ENCODE results near the gene RAP1GAP. TPM values are rescaled to one million over a fixed set of nuclear protein-coding genes. Genes with fewer than 3 reads are reported as not detected.

The RAP1GAP gene
- total RNA-seq, 4 donors from 2014 or later, result 0.46 to 0.75 TPM; not detected in 2

DNA sequence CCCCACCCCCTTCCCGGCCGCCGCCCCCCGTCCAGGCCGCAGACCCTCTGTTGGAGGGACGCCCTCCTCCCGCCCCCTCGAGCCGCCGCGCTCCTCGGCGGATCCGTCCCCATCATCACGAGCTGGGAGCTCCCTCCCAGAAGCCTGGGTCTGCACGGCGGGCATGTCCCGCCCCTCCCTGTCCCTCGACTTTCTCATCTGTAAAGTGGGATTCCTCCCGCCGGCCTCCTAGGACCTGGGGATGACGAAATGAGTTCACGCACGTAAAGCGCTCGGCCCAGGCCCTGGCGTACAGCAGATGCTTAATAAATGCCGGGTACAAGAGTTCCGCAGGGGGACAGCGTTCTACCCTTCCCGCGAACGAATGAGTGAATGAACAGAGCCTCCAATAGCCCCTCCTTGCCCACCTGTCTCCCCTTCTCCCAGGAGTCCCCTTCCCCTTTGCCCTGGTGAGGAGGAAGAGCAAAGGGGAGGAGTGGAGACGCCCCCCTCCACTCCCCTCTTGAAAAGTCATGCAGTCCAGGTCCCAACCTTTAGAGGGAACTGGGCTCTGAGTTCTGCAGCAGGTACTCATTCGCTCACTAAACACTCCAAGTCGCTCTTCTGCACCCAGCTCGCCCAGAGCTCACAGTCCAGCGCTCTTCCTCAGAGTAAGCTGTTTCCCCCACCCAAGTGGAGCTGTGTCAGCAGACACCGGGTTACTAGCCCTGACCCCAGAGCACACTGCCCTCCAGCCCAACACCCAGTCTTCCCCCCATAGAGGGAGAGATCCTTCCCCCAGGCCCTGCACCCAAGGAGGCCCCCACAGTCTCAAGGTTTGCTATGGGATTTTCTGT lies 16.8 kb downstream of the RAP1GAP start:
- Histone ChIP-seq H3K4me1 (no peaks in the 10 kb centered on the region), H3K9me3 (no peaks in the 10 kb centered on the region), H3K27me3 (peaks cover 28 to 32% (median 30%) of the 10 kb centered on the region in 3 donors), H3K36me3 (no peaks in the 10 kb centered on the region), H3K27ac (no peak overlapping the region), H3K4me3 (no peak overlapping the region)
- in situ Hi-C loops (cut with MboI; ENCODE audit: low sequenced_read_pairs in 4 of 4) (loop anchor here in 1 of 4 donors (25.0 kb wide), 1 partner anchor 415 kb away; no protein-coding TSS in a partner anchor), intact Hi-C loops (cut with DNase I; ENCODE audit: low total_unique reads) (no loop called here)
- TF ChIP-seq, protein P1, sequence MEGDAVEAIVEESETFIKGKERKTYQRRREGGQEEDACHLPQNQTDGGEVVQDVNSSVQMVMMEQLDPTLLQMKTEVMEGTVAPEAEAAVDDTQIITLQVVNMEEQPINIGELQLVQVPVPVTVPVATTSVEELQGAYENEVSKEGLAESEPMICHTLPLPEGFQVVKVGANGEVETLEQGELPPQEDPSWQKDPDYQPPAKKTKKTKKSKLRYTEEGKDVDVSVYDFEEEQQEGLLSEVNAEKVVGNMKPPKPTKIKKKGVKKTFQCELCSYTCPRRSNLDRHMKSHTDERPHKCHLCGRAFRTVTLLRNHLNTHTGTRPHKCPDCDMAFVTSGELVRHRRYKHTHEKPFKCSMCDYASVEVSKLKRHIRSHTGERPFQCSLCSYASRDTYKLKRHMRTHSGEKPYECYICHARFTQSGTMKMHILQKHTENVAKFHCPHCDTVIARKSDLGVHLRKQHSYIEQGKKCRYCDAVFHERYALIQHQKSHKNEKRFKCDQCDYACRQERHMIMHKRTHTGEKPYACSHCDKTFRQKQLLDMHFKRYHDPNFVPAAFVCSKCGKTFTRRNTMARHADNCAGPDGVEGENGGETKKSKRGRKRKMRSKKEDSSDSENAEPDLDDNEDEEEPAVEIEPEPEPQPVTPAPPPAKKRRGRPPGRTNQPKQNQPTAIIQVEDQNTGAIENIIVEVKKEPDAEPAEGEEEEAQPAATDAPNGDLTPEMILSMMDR (IDR thresholded peaks at IDR 0.05 in 4 of 5, conservative IDR thresholded peaks at IDR 0.05 in 1 of 5), result no peak
- no peak for TF ChIP-seq POLR2A (IDR thresholded peaks at IDR 0.05)
- DNase-seq (no peak), ATAC-seq (no peak)

DNA sequence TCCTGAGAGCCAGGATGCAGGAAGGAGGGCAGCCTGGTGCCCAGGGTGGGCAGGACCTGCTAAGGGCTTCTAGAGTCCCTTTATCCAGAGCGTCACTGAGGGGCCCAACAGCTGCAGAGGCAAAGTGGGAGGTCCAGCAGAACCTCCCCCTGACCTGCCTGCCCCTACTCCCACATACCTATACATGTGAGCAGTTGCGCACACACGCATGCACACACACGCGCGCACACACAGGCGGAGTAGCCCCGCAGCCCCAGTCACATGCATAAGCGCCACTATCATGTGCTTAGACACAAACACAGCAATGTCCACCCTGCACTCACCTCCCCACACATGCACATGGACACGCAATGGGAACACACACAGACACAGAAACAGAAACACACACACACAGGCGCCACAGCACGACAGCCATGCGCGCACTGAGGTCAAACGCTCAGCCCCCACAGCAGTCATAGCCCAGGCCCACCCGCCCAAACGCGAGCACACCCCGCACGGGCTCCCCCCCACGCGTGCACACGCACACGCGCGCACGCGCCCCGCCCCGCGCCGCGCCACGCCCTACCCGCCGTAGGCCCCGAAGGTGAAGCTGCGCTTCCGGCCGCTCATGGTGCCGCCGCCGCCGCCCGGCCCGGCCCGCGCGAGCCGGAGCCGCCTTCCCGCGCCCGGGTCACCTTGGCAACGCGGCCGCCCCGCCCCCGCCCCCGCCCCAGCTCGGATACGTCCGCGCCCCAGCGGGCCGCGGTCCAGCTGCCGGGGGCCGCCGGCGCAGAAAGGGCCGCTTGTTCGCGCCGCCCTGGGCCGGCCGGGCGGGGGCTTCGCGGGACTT lies 17.7 kb downstream of the RAP1GAP start:
- intact Hi-C loops (cut with DNase I; ENCODE audit: low total_unique reads), result no loop called here
- Histone ChIP-seq H3K36me3 (no peaks in the 10 kb centered on the region), H3K4me3 (peak overlapping the region in 3 of 4 donors; percentile 32 to 37 (median 36)), H3K27ac (no peak overlapping the region), H3K9me3 (no peaks in the 10 kb centered on the region), H3K4me1 (no peaks in the 10 kb centered on the region), H3K27me3 (peaks cover 28 to 32% (median 30%) of the 10 kb centered on the region in 3 donors)
- TF ChIP-seq, protein P1 (IDR thresholded peaks at IDR 0.05 in 4 of 5, conservative IDR thresholded peaks at IDR 0.05 in 1 of 5), result no peak
- TF ChIP-seq POLR2A (IDR thresholded peaks at IDR 0.05), result no peak
- ATAC-seq (no peak), DNase-seq (no peak)
- in situ Hi-C loops (cut with MboI; ENCODE audit: low sequenced_read_pairs in 4 of 4), result loop anchor here in 1 of 4 donors (25.0 kb wide), 1 partner anchor 414 kb away; no protein-coding TSS in a partner anchor

DNA sequence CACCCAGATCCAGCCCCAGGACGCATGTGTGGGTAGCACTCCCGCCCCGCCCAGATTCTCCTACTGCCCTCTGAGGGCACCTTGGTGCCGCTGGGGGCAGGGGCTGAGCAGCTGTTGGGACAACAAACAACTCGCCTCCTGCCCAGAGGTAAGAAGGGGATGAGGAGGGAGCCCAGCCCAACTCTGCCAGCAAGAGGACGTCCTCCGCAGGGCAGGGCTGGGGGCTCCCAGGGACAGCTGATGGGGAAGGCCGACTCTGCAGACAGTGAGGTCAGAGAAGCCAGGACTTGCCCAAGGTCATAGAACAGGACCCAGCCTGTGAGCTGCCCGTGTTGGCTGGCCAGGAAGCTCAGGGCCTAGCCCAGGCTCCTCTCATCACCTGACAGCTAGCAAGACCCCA lies 18.8 kb downstream of the RAP1GAP start:
- TF ChIP-seq POLR2A (IDR thresholded peaks at IDR 0.05), result no peak
- TF ChIP-seq, protein P1 (IDR thresholded peaks at IDR 0.05 in 4 of 5, conservative IDR thresholded peaks at IDR 0.05 in 1 of 5), result no peak
- no peak for ATAC-seq
- Histone ChIP-seq H3K9me3 (no peaks in the 10 kb centered on the region), H3K27me3 (peaks cover 28 to 32% (median 30%) of the 10 kb centered on the region in 3 donors), H3K36me3 (no peaks in the 10 kb centered on the region), H3K4me3 (no peak overlapping the region), H3K4me1 (no peaks in the 10 kb centered on the region), H3K27ac (no peak overlapping the region)
- intact Hi-C loops (cut with DNase I; ENCODE audit: low total_unique reads) (no loop called here), in situ Hi-C loops (cut with MboI; ENCODE audit: low sequenced_read_pairs in 4 of 4) (loop anchor here in 1 of 4 donors (25.0 kb wide), 1 partner anchor 413 kb away; no protein-coding TSS in a partner anchor)
- DNase-seq, result no peak

DNA sequence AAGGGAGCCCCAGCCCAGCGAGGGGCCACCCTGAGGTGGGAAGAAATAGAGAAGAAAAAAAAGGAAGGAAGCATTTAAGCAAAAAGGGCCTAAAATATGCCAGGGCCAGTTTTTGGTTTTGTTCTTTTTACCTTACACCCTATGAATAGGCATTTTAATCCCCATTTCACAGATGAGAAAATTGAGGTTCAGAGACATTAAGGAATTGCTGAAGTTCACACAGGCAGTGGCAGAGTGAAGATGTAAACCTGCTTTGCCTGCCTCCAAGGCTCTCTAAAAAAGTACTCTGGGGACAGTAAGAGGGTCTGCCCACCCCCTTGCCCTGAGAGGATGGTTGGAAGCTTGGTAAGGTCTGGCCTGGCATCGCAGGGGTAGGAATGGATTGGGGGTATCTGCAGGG lies 19.8 kb downstream of the RAP1GAP start:
- H3K9me3 ChIP-seq, result no peaks in the 10 kb centered on the region
- in situ Hi-C loops (cut with MboI; ENCODE audit: low sequenced_read_pairs in 4 of 4), result no loop called here
- intact Hi-C loops (cut with DNase I; ENCODE audit: low total_unique reads), result no loop called here

More for the DNA sequence above, 19.8 kb downstream of the RAP1GAP start:
- H3K27ac ChIP-seq, result no peak overlapping the region
- TF ChIP-seq, protein P1 (IDR thresholded peaks at IDR 0.05 in 4 of 5, conservative IDR thresholded peaks at IDR 0.05 in 1 of 5), result no peak
- no peak for TF ChIP-seq POLR2A (IDR thresholded peaks at IDR 0.05)
- no peaks in the 10 kb centered on the region for H3K4me1 ChIP-seq
- no peak overlapping the region for H3K4me3 ChIP-seq
- peaks cover 28 to 32% (median 30%) of the 10 kb centered on the region in 3 donors for H3K27me3 ChIP-seq
- ATAC-seq (no peak), DNase-seq (no peak)
- no peaks in the 10 kb centered on the region for H3K36me3 ChIP-seq

All from gastrocnemius medialis (tissue), 4 donors.